DMS153 treated with DMSO at 0.1 percent for 48 hours (cell line): ENCODE measurements around the gene MAFF.
"Not testable (repeated sequence)": the region's sequence is repeated elsewhere in the genome, so short reads cannot be mapped to it uniquely, and the experiment has no call there.

Experiments
- DNase-seq: peaks from one replicate; lab custom pipeline; 2025; ENCODE audit not compliant: unreplicated experiment; lab: John Stamatoyannopoulos, UW

MAFF gene

DNA sequence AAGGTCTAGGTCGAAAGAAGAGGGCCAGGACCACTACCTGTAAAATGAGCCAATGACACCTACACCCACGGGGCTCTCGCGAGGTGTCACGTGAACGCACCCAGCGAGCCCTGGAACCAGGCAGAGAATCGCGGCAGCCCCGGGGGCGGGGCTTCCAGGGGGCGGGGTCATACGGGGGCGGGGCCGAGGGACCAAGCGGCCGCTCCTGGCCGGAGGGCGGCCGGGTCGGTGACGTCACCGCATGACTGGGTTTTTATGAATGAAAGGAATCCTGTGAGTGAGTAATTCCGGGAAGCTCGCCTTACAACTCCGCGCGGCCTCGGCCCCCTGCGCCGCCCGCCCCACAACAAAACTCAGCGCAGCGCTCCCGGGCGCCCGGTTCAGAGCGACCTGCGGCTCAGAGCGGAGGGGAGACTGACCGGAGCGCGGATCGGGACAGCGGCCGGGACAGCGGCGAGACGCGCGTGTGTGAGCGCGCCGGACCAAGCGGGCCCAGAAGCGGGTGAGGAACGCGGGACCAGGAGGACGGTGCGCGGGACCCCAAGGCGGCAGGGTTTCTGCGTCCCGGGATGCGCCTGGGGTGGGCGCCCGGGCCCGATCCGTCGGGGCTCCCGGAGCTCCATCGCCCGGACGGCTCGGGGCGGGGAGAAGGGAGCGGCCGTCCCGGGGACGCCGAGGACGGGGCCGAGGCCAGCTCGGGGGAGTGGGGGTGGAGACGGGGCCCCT is at the start of gene MAFF:
Gene MAFF, plus strand, starts transcription at position 284 of the 726 bp plus-strand sequence. CDS start 11,860 bp downstream, outside the sequence.
- peak; percentile 94 for DNase-seq

DNA sequence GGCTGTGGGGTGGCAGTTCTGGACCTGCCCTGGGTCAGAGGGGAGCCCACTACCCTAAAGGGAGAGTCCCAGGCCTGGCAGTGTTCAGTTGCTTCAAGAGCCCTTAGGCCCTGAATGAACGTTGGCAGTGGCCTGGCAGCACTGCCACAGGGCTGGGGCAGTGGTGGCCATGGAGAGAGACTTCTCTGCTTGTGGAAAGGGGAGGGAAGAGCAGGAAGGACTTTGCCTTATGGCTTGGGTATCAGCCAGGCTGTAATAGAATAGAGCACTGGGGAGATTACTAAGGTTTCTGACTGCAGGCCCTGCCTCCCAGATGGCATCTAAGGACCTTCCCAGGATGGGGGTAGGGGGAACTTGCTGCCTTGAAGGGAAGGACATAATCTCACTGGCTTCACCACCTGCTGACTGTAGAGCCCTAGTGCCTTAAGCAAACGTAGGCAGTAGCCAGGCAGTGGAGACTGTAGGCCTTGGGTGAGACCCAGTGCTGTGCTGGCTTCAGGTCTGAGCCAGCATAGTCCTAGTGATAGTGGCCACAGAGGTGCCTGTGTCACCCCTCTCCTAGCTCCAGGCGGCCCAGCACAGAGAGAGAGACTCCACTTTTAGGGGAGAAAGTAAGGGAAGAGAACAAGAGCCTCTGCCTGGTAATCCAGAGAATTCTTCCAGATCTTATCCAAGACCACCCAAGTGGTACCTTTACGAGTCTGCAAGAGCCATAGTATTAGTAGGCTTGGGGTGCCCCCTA is 47.8 kb upstream of the MAFF start:
- no peak for DNase-seq

DNA sequence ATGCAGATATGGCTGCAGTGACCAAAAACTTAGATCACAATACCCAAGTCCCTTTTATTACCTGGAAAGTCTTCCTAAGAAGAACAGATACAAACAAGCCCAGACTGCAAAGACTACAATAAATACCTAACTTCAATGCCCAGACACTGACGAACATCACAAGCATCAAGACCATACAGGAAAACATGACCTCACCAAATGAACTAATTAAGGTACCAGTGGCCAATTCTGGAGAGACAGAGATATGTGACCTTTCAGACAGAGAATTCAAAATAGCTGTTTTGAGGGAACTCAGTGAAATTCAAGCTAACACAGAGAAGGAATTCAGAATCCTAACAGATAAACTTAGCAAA is 47.3 kb upstream of the MAFF start:
- not testable (repeated sequence) for DNase-seq

DNA sequence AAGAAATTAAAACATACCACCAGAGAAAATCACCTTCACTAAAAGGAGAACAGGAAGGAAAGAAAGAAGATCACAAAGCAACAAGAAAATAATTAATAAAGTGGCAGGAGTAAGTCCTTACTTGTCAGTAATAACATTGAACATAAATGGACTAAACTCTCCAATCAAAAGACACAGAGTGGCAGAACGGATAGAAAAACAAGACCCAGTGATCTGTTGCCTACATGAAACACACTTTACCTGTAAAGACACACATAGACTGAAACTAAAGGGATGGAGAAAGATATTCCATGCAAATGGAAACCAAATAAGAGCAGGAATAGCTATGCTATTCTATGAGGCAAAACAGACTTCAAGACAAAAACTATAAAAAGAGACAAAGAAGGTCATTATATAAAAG is 46.1 kb upstream of the MAFF start:
- no peak for DNase-seq

DNA sequence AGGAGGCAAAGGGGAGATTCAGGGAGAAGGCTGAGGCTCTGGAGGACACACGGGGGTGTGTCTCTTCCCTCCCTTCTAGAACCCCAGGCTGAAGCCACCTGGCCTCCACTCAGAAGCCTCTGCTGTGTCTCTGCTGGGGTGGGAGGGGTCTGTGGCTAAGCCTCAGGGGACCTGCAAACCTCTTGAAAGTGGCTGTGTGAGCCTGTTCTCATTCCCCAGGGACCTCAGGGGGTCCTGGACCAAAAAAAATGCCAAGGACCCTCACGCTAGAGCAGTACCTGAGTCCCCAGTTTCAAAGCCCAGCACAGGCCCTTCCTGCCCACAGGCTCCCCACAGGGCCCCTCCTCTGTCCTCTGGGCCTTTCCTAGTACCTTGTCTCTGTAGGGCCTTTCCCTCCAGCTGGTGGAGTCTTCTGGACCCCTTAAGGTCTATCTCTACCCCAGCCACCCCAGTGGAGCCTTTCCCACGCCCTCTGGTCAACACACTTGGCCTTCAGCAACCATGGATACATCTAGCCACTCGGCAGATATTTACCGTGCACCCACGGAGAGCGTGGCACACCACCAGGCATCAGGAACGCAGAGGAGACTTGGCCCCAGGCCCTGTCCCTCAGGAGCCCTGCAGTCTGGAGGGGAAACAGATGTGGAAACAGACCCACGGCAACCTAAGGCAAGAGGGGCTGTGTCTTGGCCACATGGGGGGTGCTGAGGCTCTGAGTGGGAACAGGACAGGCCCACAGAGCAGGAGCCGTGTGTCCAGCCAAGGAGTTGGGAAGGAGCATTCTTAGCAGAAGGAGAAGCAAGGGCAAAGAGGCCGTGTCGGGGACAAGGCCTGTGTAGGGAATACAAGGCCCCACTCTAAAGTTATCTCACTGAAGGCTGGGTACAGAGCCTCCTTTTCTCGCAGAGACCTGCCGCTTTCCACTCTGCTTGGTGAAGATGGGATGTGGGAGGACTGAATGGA is 38.6 kb upstream of the MAFF start:
- DNase-seq = no peak

DNA sequence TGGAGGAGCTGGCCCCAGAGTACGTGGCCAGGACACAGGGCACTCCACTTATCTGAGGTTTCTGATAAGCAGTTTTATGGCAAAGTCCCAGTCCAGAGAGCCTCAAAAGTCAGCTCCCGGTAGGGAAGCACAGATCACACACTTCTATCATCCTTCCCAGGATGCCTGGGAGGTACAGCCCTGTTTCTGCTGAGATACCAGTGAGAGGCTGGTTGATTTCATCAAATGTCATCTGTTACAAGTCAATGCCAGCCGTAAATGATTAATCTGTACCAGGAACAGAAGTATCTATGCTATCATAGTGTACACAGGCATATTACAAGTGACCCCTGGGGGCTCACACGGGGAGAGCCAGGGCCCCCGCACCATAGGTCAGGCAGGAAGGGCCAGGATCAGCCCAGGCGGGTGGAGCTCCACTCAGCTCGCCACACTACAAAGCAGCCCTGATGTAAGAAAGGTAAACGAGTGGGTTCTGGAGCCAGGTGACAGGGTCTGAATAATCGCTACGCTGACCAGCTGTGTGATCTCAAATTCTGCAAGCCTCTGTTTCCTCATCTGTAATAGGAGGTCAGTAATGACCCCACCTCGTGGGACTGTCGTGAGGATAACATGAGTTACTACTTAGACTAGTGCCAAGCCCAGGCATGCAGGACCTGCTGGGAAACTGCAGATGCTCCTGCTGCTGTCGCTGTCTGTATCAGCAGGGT is 37.8 kb upstream of the MAFF start:
- DNase-seq = no peak

DNA sequence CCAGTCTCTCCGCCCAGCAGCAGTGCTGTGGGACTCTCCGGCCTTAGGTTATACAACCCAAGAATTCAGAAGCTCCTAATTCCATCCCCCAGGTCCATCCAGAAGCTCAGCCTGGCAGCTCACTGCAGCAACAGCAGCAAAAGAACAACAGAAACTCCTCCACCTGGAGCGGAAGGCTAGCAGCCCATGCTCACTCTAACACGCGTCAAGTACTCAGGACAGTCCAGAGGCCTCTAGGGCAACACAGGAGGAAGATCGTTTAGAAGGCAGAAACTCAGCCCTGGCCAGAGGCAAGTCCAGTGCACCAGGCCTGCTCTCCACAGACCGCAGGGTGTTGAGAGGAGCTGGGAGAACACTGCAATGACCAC is 37.3 kb upstream of the MAFF start:
- DNase-seq = no peak

DNA sequence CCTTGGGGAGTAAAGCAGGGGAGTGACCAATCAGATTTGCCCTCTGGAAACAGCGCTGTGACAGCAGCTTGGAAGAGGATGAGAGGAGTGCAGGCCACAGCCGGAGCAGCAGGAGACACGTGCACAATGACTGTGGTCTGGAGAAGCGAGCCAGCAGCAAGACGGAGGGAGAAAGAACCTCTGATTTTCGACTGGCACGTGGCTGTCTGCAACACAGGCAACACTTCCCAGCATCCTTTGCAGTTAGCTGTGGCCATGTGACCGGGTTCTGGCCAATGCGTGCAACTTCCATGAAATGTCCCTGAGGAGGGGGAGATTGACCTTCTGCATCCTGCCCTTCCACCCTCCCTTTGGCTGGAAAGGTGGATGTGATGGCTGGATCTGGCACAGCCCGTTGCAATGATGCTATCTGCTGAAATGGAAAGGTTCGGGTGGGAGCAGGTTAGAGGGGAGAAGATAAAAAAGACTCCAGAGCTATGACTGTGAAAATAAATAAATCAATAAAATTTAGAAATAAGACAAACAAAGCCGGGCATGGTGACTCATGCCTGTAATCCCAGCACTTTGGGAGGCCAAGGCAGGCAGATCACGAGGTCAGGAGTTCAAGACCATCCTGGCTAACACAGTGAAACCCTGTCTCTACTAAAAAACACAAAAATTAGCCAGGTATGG is 35.7 kb upstream of the MAFF start:
- no peak for DNase-seq

DNA sequence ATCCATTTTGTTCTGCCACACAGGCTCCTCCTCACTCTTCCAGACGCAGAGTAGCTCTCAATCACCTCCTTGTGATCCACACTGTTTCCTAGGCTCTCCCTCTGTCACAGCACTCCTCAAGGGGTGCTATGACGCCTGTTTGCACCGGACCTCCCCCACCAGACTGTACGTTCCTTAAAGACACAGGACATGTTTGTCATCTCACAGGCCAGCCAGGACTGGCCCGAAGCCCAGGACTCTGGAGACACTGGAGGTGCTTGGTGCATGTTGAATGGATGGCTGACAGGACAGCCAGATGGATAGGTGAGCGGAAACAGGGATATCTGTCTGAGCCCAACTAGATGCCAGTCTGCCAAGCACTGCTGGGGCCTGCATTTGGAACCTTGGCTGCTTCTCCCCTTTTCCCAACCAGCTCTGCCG is 33.8 kb upstream of the MAFF start:
- no peak for DNase-seq

DNA sequence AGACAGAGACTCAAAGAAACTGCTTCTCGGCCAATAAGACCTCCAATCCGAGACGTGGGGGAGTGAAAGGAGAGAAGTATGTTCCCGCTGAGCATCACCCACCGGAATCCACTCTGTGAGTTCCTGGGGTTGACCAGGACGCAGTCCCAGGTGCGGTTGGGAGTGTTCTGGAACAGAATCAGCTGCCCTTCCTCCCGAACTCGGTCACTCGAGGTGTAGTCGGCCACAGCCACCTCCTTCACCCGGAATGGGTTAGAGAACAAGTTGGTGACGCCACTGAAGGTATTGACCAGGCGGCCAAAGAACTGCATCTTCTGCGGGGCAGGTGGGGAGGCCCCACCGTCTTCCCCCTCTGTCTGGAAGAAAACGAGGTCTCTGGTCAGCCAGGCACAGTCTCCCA is 32.7 kb upstream of the MAFF start:
- no peak for DNase-seq

DNA sequence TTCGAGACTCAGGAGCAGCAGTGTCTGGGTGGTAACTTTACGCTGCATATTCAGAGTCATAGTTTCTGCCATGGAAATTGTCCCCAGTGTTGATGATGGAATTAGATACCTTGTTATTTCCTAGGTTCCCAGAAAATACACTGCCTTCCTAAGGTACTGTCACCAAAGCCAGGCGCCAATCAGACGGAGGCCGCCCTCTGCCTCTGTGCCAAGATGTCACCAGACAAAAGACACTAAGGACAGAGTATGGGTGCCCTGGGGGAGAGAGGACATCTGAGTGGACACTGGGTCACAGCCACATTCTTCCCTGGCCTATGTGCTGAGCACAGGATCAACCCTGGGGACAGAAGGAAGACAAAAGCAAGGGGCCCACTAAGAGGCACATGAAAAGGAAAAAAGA is 31.3 kb upstream of the MAFF start:
- no peak for DNase-seq

DNA sequence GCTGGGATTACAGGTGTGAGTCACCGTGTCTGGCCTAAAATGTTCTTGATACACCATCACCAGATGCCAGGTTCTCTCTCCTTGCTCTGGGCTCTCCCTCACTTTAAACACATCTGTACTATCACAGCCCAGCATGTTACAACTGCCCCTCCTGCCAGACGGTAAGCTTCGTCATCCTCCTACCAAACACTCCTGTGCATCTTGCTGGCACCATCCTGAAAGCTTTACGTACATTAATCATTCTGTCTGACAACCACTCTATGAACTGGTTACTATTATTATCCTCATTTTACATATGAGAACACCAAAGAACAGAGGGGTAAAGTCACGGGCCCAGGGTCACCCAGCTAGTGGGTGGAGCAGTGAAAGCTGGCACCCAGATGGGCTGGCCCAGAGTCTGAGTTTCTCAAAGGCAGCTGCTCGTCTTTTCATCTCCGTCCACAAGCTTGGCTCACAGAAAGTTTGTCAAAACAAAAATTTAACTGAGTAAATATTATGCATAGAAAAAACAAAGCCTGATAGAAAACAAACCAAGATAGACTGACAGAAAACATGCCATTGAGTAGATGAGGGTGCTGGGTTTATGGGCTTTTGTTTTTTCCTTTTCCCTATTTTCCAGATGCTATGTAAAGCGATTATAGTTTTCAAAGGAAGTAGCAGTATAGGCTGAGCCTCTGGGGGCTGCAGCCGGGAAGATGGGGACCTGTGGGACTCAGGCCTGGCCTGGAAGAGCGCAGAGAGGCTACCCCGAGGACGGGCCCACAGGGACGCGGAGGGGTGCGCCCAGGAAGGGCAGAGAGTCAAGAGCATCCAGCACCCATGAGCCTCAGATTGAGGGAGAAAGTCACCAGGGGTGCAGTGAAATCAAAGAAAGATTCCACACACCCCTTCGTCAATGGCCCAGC is 29.6 kb upstream of the MAFF start:
- DNase-seq = peak; percentile 17

DNA sequence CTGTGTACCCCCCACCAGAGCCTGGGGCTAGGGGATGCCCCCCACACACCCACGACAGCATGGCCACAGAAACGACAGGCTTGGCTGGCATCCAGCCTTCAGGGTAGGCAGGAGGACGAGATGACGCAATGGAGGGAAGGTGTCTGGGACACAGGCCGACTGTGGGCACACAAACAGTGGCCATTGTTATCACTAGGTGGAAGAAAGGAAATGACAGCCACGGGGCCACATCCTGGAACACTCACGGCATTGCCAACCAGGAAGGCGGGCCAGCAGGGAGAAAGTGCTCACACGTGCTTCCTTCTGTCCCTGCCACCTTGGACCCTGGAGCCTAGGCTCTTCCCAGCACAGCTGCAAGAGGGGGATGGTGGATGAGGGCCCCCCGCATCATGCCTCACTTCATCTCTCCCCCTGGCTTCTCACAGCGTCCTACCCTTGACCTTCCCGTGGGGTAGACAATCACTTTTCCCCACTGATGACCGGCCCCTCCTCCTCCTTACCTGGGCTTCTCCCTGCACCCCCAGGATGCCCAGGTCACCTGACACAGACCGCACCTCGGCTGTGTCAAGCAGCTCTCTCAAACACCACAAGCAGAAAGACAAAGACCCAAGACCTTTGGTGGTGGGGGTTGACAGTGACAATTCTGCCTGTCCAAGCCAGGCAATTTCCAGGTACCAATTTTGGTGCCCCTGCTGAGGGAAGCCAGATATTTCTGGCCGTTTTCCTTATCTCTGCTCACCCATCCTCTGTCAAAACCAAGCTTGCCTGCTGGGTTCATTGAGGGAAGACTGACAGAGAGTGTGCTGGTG is 28.8 kb upstream of the MAFF start:
- DNase-seq = peak; percentile 85

DNA sequence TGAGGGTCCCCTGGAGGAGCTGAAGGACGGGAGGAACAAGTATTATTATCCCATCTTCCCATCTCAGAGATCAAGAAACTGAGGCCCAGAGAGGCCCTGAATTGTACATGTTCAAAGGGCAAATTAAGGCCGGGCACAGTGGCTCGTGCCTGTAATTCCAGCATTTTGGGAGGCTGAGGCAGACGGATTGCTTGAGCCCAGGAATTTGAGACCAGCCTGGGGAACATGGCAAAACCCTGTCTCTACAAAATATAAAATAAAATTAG is 28.2 kb upstream of the MAFF start:
- no peak for DNase-seq

DNA sequence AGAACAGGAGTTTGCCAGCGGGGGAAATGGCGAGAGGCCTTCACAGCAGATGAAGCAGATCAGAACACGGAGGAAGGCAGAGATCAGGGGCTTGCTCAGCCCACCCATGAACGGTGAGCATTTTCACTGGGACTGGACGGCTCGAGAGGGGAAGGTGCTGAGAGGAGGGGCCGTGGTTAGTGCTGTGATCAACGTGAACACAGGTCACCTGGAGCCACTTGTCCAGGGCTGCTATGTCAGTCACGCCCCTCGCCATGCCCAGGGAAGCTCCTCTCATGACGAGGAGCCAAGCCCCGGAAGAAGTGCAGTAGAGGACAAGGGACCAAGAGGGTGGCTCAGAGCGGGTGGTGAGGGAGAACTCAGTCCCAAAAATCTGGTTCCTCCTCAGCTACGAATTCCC is 27.2 kb upstream of the MAFF start:
- no peak for DNase-seq

DNA sequence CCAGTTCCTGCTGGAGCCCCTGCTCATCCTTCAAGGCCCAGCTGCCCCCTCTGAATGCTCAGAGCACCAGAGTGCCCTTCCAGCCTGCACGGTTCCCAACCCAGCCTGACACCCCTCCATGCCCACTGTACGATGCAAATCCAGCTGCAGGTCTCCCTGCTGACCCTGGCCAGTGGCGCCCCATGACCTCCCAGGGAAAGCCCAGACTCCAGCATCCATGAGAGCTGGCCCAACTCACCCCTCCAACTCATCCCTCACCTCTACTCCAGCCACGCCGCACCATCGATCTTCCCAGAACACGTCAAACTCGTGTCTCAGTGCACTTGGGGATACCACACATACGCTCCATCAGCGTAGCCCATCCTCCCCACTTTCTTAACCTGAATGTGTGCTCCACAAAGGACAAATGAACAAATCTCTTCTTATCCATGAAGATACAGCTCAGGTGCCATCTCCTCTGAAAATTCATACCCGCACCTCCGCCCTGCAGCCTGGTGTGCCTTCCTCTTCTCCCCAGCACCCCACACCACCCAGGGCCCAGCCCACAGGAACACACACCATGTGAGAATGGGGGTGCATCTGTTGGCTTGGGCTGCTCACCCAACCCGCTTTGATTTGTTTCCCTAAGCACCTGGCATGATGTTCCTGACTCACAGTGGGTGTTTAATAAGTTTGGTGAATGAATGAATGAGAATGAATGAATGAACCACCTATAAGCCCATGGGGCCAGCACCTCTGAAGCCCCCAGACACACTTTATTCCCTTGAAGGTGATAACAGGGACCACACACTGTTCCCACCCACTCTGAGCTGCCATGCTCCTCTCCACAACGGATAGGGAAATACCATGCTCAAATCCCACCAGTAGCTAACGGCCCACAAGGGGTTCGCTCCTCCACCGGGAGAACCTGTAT is 26.3 kb upstream of the MAFF start:
- DNase-seq = no peak

DNA sequence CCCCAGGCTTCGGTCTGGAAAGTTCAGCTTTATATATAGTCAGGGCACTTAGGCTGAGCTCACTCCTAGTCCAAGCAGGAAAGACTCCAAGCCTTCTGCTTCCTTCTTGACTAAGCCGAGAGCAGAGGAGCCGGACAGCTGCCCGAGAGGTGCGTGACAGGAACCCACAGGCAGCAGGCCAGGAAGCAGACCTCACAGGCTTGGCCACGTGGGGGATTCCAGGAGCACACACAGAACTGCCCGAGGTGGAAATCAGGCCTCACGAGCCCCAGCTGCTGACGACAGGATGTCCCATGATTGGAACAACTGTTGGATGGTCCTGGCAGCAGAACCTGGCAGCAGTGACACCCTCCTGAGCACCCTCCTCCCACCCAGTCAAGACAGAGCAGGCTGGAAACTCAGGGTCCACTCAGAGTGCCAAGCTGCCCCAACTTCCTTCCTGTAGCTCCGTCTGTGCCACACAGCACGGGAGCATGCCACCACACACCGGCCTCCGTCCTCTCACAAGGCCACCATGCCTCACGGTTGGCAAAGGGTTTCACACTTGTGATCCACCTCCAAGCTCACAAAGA is 25.5 kb upstream of the MAFF start:
- no peak for DNase-seq

DNA sequence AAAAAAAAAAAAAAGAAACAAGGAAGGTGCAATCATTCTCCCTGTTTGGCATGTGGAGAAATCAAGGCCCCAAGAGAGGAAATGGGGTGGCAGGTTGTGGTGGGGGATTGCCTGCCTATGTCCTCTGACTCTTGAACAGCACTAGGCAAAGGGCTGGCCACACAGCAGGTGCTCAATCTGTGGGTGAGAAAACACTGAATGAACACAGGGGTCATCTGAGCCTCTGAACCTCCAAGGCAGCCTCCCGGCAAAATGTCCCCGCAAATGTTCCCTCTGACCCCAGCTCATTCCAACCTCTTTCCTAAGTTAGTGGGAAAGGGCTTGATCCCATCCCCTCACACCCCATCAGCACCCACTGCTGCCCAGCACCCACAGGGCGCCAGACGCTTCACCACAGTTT is 24.8 kb upstream of the MAFF start:
- DNase-seq = no peak
